GM23248 (cell line): Measurements from ENCODE around the gene KISS1R. TPM values are rescaled to one million over a fixed set of nuclear protein-coding genes. Genes with fewer than 3 reads are reported as not detected.
A peak's percentile ranks its signal among the peaks of the same experiment; 100 is the strongest.

Experiments used
- DNase-seq: peaks from one replicate; pipeline ENCODE4 v3.0.0-alpha.2; 2015
- H2AFZ ChIP-seq: fragments of 200-600 bp; sonication (generic); 2 replicates; pipeline ENCODE4 v1.6.1; 2016; ENCODE audit warnings: antibody characterized with exemption
- H3F3A ChIP-seq: fragments of 200-600 bp; sonication (generic); 2 replicates; pipeline ENCODE4 v1.6.1; 2016; ENCODE audit warnings: mild to moderate bottlenecking, antibody characterized with exemption, mixed run types; ENCODE audit not compliant: insufficient read depth
- H3K27ac ChIP-seq: fragments of 200-600 bp; sonication (generic); 2 replicates; pipeline ENCODE4 v1.5.1; 2016; ENCODE audit warnings: mild to moderate bottlenecking
- H3K27me3 ChIP-seq: fragments of 200-600 bp; sonication (generic); replicated peaks from 2 replicates; pipeline ENCODE4 v1.6.1; 2016; ENCODE audit warnings: mild to moderate bottlenecking; ENCODE audit not compliant: insufficient read depth
- H3K36me3 ChIP-seq: fragments of 200-600 bp; sonication (generic); 2 replicates; pipeline ENCODE4 v1.6.1; 2016; ENCODE audit warnings: low read depth, mild to moderate bottlenecking
- H3K4me1 ChIP-seq: fragments of 200-600 bp; sonication (generic); 2 replicates; pipeline ENCODE4 v1.6.1; 2016; ENCODE audit warnings: mild to moderate bottlenecking; ENCODE audit not compliant: insufficient read depth
- H3K4me2 ChIP-seq: fragments of 200-600 bp; sonication (generic); one replicate; pipeline ENCODE4 v1.6.1; 2016; ENCODE audit warnings: mild to moderate bottlenecking; ENCODE audit not compliant: unreplicated experiment
- H3K4me3 ChIP-seq: fragments of 200-600 bp; sonication (generic); 2 replicates; pipeline ENCODE4 v1.5.1; 2016; ENCODE audit warnings: mild to moderate bottlenecking
- H3K79me2 ChIP-seq: fragments of 200-600 bp; sonication (generic); 2 replicates; pipeline ENCODE4 v1.6.1; 2016; ENCODE audit warnings: mild to moderate bottlenecking; ENCODE audit not compliant: insufficient read depth
- H3K9ac ChIP-seq: fragments of 200-600 bp; sonication (generic); 2 replicates; pipeline ENCODE4 v1.6.1; 2016; ENCODE audit warnings: mild to moderate bottlenecking
- H3K9me2 ChIP-seq: fragments of 200-600 bp; sonication (generic); 2 replicates; pipeline ENCODE4 v1.6.1; 2016; ENCODE audit warnings: mixed run types, mild to moderate bottlenecking, moderate library complexity; ENCODE audit not compliant: insufficient read depth
- H3K9me3 ChIP-seq: fragments of 200-600 bp; sonication (generic); one replicate; pipeline ENCODE4 v1.6.1; 2017; ENCODE audit warnings: low read depth
- H4K20me1 ChIP-seq: fragments of 200-600 bp; sonication (generic); 2 replicates; pipeline ENCODE4 v1.6.0; 2016; ENCODE audit not compliant: insufficient read depth
- EZH2 ChIP-seq: fragments of 200-600 bp; sonication (generic); IDR thresholded peaks from 2 replicates; pipeline ENCODE4 v1.6.1; 2018; ENCODE audit warnings: antibody characterized with exemption, mild to moderate bottlenecking; ENCODE audit not compliant: insufficient read depth, poor library complexity, severe bottlenecking
- EZH2phosphoT487 ChIP-seq: fragments of 200-600 bp; sonication (generic); IDR thresholded peaks from 2 replicates; pipeline ENCODE4 v1.6.1; 2018; ENCODE audit warnings: antibody characterized with exemption, moderate library complexity, mild to moderate bottlenecking, low read depth; ENCODE audit not compliant: insufficient read depth
- WGBS, 2 experiments: methylation state at CpG; one replicate each; pipeline ENCODE4 v1.1.6; 2015 to 2017; ENCODE audit warnings: low lambda C conversion rate in 2 of 2, low coverage in 1 of 2; ENCODE audit errors: missing lambda C conversion rate in 2 of 2; 5-methylcytosine and 5-hydroxymethylcytosine counted together
- in situ Hi-C: fragments of 300-500 bp; cut with MboI; formaldehyde crosslinking; loops from 2 replicates; pipeline ENCODE4 v1.15.0; 2020
- polyA plus RNA-seq: library from polyadenylated mRNA; unstranded; fragments of >200 nt; fragmentation: Nextera tagmentation; extraction: Ambion mirVana; gene quantifications from 2 replicates; pipeline ENCODE4 v1.2.1, GENCODE V29; 2016
- total RNA-seq: library from RNA; depleted of rRNA; stranded (reverse); fragments of >200 nt; shearing (Covaris generic); gene quantifications from 2 replicates; pipeline ENCODE4 v1.2.3, GENCODE V29; 2014

KISS1R gene
- total and polyA plus RNA-seq, 2 experiments from 2014 or later = not detected

DNA sequence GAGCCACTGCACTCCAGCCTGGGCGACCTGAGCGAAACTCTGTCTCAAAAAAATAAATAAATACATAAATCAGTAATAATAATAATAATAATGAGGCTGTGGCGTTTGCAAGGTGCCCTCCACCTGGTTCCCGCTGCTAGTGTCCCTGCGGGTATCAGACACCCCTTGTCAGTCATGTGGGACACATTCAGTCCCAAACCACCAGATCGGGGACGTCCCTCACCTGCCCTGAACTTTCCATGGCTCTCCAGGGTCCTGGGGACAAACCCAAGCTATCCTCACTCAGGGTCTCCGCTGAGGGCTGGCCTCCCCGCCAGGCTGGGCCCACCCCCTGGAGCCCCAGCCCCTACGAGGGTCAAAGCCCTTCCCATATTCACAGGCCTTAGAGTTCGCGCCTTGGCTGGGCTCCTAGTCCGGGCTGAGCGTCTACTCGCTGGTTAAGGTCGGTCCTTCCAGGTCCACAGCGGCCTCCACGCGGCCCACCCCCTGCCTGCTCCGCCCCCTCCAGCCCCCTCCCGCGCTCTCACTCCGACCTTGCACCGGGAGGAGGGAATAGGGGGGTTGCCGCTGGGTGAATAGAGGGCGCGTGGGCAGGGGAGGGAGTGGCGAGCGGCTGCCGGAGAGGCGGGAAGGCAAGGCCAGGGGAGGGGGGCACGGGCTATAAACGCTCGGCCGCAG, 349 bp upstream of the KISS1R start:
- 0 out of 2 replicates have a peak, but pooled peaks cover 3% of the 10 kb centered on the region for H3K4me1 ChIP-seq
- no peak overlapping the region for H3K27ac ChIP-seq
- no peak for TF ChIP-seq EZH2phosphoT487
- TF ChIP-seq EZH2 = no peak
- no peaks in the 10 kb centered on the region for H4K20me1 ChIP-seq
- no peaks in the 10 kb centered on the region for H3K9me3 ChIP-seq
- no peak overlapping the region for H2AFZ ChIP-seq
- H3K9ac ChIP-seq = no peak overlapping the region
- 25 to 49% methylated on average over 11 to 35 of the region's 35 CpGs for WGBS, 2 experiments
- H3F3A ChIP-seq = peaks cover 10% of the 10 kb centered on the region; the same call in 1 of the 2 replicates
- H3K4me3 ChIP-seq = no peak overlapping the region
- H3K9me2 ChIP-seq = no peaks in the 10 kb centered on the region
- in situ Hi-C loops = no loop called here
- H3K36me3 ChIP-seq = no peaks in the 10 kb centered on the region
- H3K79me2 ChIP-seq = peaks cover 19% of the 10 kb centered on the region
- peaks cover 26% of the 10 kb centered on the region for H3K27me3 ChIP-seq
- H3K4me2 ChIP-seq = no peak overlapping the region
- DNase-seq = no peak

DNA sequence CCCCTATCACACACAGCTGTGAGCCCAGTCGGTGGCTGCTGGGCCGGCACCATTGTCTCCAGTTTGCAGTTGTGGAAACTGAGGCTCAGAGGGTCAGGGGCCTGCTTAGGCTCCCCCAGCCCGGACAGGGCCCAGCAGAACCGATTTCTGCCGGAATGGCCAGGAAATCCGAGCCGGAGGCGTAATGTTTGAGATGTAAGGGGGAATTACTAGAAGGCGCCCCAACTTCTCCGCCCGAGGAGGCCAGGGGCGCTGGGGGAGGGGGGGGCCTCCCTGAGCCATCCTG, 962 bp downstream of the KISS1R start:
- Histone ChIP-seq H3K79me2 (peaks cover 12% of the 10 kb centered on the region), H3K36me3 (no peaks in the 10 kb centered on the region), H3K9me3 (no peaks in the 10 kb centered on the region), H3K4me3 (no peak overlapping the region), H3K27me3 (peaks cover 26% of the 10 kb centered on the region), H3K4me2 (no peak overlapping the region), H3K27ac (no peak overlapping the region), H3K4me1 (0 out of 2 replicates have a peak, but pooled peaks cover 3% of the 10 kb centered on the region), H3K9ac (no peak overlapping the region), H4K20me1 (no peaks in the 10 kb centered on the region), H3K9me2 (no peaks in the 10 kb centered on the region), H2AFZ (no peak overlapping the region), H3F3A (peaks cover 10% of the 10 kb centered on the region; the same call in 1 of the 2 replicates)
- no peak for DNase-seq
- 0 to 1% methylated on average over 9 to 12 of the region's 12 CpGs for WGBS, 2 experiments
- TF ChIP-seq EZH2 = peak; percentile 87
- TF ChIP-seq EZH2phosphoT487 = 0 out of 2 replicates have a peak, but pooled peaks have one; percentile 65
- in situ Hi-C loops = no loop called here

DNA sequence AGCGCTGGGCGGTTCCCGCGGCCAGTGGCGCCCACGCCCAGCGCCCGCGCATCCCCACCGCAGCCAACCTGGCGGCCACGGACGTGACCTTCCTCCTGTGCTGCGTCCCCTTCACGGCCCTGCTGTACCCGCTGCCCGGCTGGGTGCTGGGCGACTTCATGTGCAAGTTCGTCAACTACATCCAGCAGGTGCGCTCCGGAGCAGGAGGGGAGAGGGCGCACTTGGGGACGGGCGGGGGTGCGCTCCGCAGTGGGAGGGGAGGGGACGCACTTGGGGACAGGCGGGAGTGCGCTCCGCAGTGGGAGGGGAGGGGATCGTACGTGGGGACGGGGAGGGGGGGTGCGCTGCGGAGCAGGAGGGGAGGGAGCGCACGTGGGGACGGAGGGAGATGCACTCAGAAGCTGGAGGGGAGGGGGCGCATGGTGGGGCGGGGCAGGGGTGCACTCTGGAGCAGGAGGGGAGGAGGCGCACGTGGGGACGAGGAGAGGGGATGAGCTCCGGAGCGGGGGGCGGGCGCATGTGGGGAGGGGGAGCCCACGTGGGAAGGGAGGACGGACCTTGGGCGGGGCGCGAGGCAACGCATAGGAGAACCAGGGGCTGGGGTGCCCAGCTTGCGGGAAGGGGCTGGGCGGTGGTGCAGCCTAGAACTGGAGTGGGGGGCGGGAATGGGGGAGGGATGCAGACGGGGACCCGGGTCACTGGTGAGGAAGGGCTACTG, 1.5 kb downstream of the KISS1R start:
- Histone ChIP-seq H3K4me1 (0 out of 2 replicates have a peak, but pooled peaks cover 2% of the 10 kb centered on the region), H2AFZ (no peak overlapping the region), H3K4me3 (no peak overlapping the region), H3K9ac (no peak overlapping the region), H3K9me2 (no peaks in the 10 kb centered on the region), H3K27ac (no peak overlapping the region), H3F3A (peaks cover 10% of the 10 kb centered on the region; the same call in 1 of the 2 replicates), H3K36me3 (no peaks in the 10 kb centered on the region), H3K9me3 (no peaks in the 10 kb centered on the region), H3K79me2 (peaks cover 6% of the 10 kb centered on the region), H4K20me1 (no peaks in the 10 kb centered on the region), H3K27me3 (peaks cover 26% of the 10 kb centered on the region), H3K4me2 (no peak overlapping the region)
- WGBS, 2 experiments = 3% methylated on average over 25 to 57 of the region's 58 CpGs
- no peak for TF ChIP-seq EZH2phosphoT487
- TF ChIP-seq EZH2 = no peak
- in situ Hi-C loops = no loop called here
- no peak for DNase-seq

DNA sequence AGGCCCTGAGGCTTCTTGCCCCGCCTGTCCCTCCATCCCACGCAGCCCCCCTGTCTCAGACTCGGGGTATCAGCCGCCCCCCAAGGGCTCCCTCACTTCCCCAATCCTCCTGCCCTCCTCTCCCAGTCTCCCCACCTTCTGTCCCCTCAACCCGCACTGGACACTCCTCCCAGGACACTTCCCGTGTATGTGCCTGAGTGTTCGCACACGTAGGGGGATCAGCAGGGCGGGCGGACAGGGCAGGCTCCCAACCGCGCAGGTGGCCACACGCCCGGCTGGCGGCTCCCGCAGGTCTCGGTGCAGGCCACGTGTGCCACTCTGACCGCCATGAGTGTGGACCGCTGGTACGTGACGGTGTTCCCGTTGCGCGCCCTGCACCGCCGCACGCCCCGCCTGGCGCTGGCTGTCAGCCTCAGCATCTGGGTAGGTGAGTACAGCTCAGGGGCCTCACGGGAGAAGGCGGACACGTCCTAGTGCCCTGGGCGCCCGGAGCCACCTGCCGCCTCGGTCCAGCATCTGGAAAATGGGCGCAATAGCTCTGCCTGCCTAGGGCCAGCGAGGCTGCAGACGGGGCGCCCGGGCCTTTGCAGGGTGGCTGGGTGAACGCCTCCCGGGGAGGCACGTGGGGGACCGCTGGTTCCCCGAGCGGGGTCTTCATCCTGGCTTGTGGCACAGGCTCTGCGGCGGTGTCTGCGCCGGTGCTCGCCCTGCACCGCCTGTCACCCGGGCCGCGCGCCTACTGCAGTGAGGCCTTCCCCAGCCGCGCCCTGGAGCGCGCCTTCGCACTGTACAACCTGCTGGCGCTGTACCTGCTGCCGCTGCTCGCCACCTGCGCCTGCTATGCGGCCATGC, 2.3 kb downstream of the KISS1R start:
- Histone ChIP-seq H3K36me3 (no peaks in the 10 kb centered on the region), H3K4me2 (no peak overlapping the region), H3K27ac (no peak overlapping the region), H3K9me3 (no peaks in the 10 kb centered on the region), H3F3A (peaks cover 10% of the 10 kb centered on the region; the same call in 1 of the 2 replicates), H3K27me3 (peaks cover 26% of the 10 kb centered on the region), H3K79me2 (no peaks in the 10 kb centered on the region), H2AFZ (no peak overlapping the region), H3K9me2 (no peaks in the 10 kb centered on the region), H4K20me1 (no peaks in the 10 kb centered on the region), H3K4me1 (no peaks in the 10 kb centered on the region), H3K4me3 (no peak overlapping the region), H3K9ac (no peak overlapping the region)
- no peak for DNase-seq
- in situ Hi-C loops = no loop called here
- TF ChIP-seq EZH2phosphoT487 (no peak), EZH2 (peak; percentile 71)
- 7% methylated on average over 57 to 59 of the region's 68 CpGs for WGBS, 2 experiments
